Right lobe of liver (tissue), 6 donors: ENCODE results near the gene SHISA6. TPM values are rescaled to one million over a fixed set of nuclear protein-coding genes. Genes with fewer than 3 reads are reported as not detected.

Experiments
- ATAC-seq, 4 donors: fragments of 200-7000 bp; cut with Tn5 transposase; one replicate each; pipeline ENCODE4 v1.9.1; 2020; ENCODE audit warnings: mild to moderate bottlenecking in 4 of 4, moderate library complexity in 4 of 4
- DNase-seq, 3 donors: peaks; one replicate each; pipeline ENCODE4 v3.0.0-alpha.2; 2020
- H3K27ac ChIP-seq, 3 donors: fragments of 200-600 bp; one replicate each; pipeline ENCODE4 v1.8.0; 2022
- H3K27me3 ChIP-seq, 2 donors: fragments of 200-600 bp; one replicate each; pipeline ENCODE4 v1.8.0; 2022
- H3K36me3 ChIP-seq, 4 donors: fragments of 200-600 bp; sonication (generic) in 1 of 4; one replicate each; pipeline versions ENCODE4 v1.5.1 to v1.8.0; 2017 to 2022; ENCODE audit warnings: control low read depth in 1 of 4
- H3K4me1 ChIP-seq, 4 donors: fragments of 200-600 bp; sonication (generic) in 1 of 4; one replicate each; pipeline versions ENCODE4 v1.5.1 to v1.8.0; 2017 to 2022; ENCODE audit warnings: control low read depth in 1 of 4
- H3K4me3 ChIP-seq, 3 donors: fragments of 200-600 bp; one replicate each; pipeline ENCODE4 v1.8.0; 2022
- H3K9me3 ChIP-seq, 4 donors: fragments of 200-600 bp; sonication (generic) in 1 of 4; one replicate each; pipeline versions ENCODE4 v1.5.1 to v1.8.0; 2017 to 2022; ENCODE audit warnings: control low read depth in 1 of 4
- CTCF ChIP-seq, 4 donors: fragments of 200-600 bp in 3 of 4; fragments of 450-650 bp in 1 of 4; IDR thresholded peaks; one replicate each; pipeline versions ENCODE4 v1.5.1 to v1.8.0; 2016 to 2022; ENCODE audit warnings: antibody characterized with exemption in 4 of 4, mild to moderate bottlenecking in 2 of 4
- POLR2A ChIP-seq: fragments of 450-650 bp; IDR thresholded peaks from one replicate; pipeline ENCODE4 v1.6.1; 2017; ENCODE audit warnings: antibody characterized with exemption, mild to moderate bottlenecking
- WGBS: methylation state at CpG from one replicate; pipeline ENCODE4 v1.1.6; 2018; ENCODE audit warnings: low coverage, low lambda C conversion rate; ENCODE audit not compliant: insufficient coverage; ENCODE audit errors: missing lambda C conversion rate; 5-methylcytosine and 5-hydroxymethylcytosine counted together
- intact Hi-C, 2 donors: fragments of 100-400 bp; cut with DNase I; formaldehyde crosslinking; loops; one replicate each; pipeline versions ENCODE4 v1.11.2 to v1.14.1; 2022
- total RNA-seq, 6 experiments: library from RNA; depleted of rRNA in 2 of 6; stranded (reverse); fragments of >200 nt in 2 of 6; fragmentation: NEBNext Ultra II Directional in 3 of 6; extraction: Animal tissue kit (Norgen Biotek cat#: 25700) in 3 of 6; gene quantifications; one replicate each; pipeline versions ENCODE4 v1.1.0 to v1.2.4, GENCODE V29; 2016 to 2023
- donor health status: DM: no; HTN: yes; CAD: no.
- donor health status: DM: no; HTN: no; CAD: no.
- donor health status: DM: no; HTN: no; CAD: no.
- donor health status: DM: no; HTN: yes; CAD: no.
- donor health status: DM: no; HTN: yes; CAD: no.

The SHISA6 gene
- total RNA-seq, 6 experiments from 2014 or later, result not detected

- intact Hi-C loops, result no loop called here
- TF ChIP-seq CTCF (IDR thresholded peaks at IDR 0.05) (no peak), POLR2A (no peak)
- Histone ChIP-seq H3K4me3 (no peak overlapping the region), H3K9me3 (peaks cover 0 to 6% (median 0%) of the 10 kb centered on the region in 4 donors), H3K36me3 (no peaks in the 10 kb centered on the region), H3K27ac (no peak overlapping the region), H3K27me3 (no peaks in the 10 kb centered on the region), H3K4me1 (no peaks in the 10 kb centered on the region)
- 45% methylated on average over 5 of the region's 5 CpGs for WGBS
- no peak for DNase-seq
- no peak for ATAC-seq
Measured at GRCh38 chr17:11538366-11538765, 297.4 kb downstream of the SHISA6 start.

DNA sequence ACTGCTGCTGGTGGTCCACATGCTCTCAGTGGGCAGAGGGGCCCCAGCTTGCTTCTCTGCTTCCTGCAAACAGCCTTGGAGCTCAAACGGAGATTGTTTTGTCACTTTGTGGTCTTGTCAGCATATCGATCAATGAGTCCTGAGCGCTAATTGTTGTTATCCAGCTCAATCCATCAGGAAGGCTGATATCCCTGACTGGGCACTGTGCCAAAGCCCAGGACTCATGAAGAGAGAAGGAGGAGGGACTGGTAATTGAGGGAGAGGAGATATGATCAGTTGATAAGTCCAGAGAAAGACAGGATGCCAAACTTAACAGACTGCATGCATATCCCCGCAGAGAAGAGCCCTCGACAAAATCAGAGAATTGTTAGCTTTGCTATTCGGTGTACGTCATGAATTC is 298.6 kb downstream of the SHISA6 start:
- H3K27me3 ChIP-seq, result no peaks in the 10 kb centered on the region
- H3K4me3 ChIP-seq, result no peak overlapping the region
- 55% methylated on average over 7 of the region's 7 CpGs for WGBS
- DNase-seq, result no peak
- peaks cover 0 to 6% (median 0%) of the 10 kb centered on the region in 4 donors for H3K9me3 ChIP-seq
- ATAC-seq, result no peak
- TF ChIP-seq CTCF (IDR thresholded peaks at IDR 0.05), result no peak
- no peak for TF ChIP-seq POLR2A
- intact Hi-C loops, result no loop called here
- no peaks in the 10 kb centered on the region for H3K36me3 ChIP-seq
- no peak overlapping the region for H3K27ac ChIP-seq
- H3K4me1 ChIP-seq, result no peaks in the 10 kb centered on the region

- DNase-seq (no peak), ATAC-seq (no peak)
- Histone ChIP-seq H3K27ac (no peak overlapping the region), H3K4me1 (no peaks in the 10 kb centered on the region), H3K4me3 (no peak overlapping the region), H3K27me3 (no peaks in the 10 kb centered on the region), H3K36me3 (no peaks in the 10 kb centered on the region), H3K9me3 (peaks cover 0 to 6% (median 0%) of the 10 kb centered on the region in 4 donors)
- 52% methylated on average over 6 of the region's 6 CpGs for WGBS
- TF ChIP-seq POLR2A, result no peak
- TF ChIP-seq CTCF (IDR thresholded peaks at IDR 0.05), result no peak
- intact Hi-C loops, result no loop called here
Measured at GRCh38 chr17:11545002-11545401, 304.0 kb downstream of the SHISA6 start.

DNA sequence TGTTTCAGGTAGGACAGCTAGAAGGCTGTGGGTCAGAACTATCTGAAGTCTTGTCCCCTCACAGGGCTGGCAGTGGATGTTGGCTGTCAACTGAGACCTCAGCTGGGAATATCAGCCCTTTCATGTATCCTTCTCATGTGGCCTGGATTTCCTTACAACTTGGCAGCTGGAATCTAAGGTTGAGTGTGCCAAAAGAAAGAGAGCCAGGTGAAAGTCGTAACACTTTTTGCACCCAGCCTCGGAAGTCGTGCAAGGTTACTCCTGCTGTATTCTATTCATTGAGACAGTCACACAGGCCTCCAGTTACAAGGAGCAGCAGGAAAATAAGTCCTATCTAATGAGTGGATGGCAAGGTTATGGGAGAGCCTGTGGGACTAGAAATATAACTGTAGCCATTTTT is 304.7 kb downstream of the SHISA6 start:
- DNase-seq (no peak), ATAC-seq (no peak)
- Histone ChIP-seq H3K27me3 (no peaks in the 10 kb centered on the region), H3K36me3 (no peaks in the 10 kb centered on the region), H3K27ac (no peak overlapping the region), H3K4me3 (no peak overlapping the region), H3K4me1 (no peaks in the 10 kb centered on the region), H3K9me3 (peaks cover 0 to 6% (median 0%) of the 10 kb centered on the region in 4 donors)
- TF ChIP-seq CTCF (IDR thresholded peaks at IDR 0.05), result no peak
- TF ChIP-seq POLR2A, result no peak
- 75% methylated on average over 3 of the region's 3 CpGs for WGBS
- intact Hi-C loops, result no loop called here

DNA sequence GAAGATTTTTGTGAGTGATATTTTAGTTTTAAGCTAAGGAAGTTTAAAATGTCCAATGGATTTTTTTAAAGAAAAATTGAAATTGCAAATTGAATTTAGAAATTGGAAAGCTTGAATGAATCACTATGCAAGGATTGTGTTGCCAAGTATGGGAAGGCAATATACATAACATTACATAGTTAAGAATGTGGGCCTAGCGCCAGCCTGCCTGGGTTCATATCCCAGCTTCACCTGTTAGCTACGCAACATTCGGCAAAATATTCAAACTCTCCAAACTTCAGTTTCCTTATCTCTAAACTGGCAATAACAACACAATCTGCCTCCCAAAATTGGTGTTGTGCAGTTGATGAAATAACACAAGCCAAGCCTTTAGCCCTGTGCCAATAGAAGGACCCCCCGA is 306.8 kb downstream of the SHISA6 start:
- intact Hi-C loops, result no loop called here
- Histone ChIP-seq H3K4me3 (no peak overlapping the region), H3K9me3 (no peaks in the 10 kb centered on the region), H3K4me1 (no peaks in the 10 kb centered on the region), H3K36me3 (no peaks in the 10 kb centered on the region), H3K27me3 (no peaks in the 10 kb centered on the region), H3K27ac (no peak overlapping the region)
- no peak for TF ChIP-seq CTCF (IDR thresholded peaks at IDR 0.05)
- TF ChIP-seq POLR2A, result no peak
- ATAC-seq (no peak), DNase-seq (no peak)
- WGBS, result 91% methylated on average over 4 of the region's 4 CpGs
